H1 (cell line): ENCODE measurements around the gene TMEM54. TPM values are rescaled to one million over a fixed set of nuclear protein-coding genes. Genes with fewer than 3 reads are reported as not detected.

ENCODE experiments used
- CTCF ChIA-PET: fragments of 300-600 bp; sonication (Branson Sonifier 250); formaldehyde crosslinking; loops from one replicate; lab custom pipeline; 2021; ENCODE audit not compliant: partially characterized antibody; lab: Charles Lee
- POLR2A ChIA-PET: fragments of 300-600 bp; sonication (Branson Sonifier 250); formaldehyde crosslinking; loops from one replicate; lab custom pipeline; 2021; ENCODE audit warnings: inconsistent platforms; ENCODE audit not compliant: partially characterized antibody; lab: Charles Lee
- DNase-seq, 2 experiments: peaks; one replicate each; pipeline versions ENCODE4 v3.0.0 to v3.0.0-alpha.2; 2010 to 2022; ENCODE audit warnings: low spot score in 2 of 2, low read depth in 1 of 2, mixed read lengths in 1 of 2
- FAIRE-seq: peaks from 2 replicates; lab custom pipeline; 2011; peaks lifted over from hg19 to GRCh38; lab: Jason Lieb, UNC
- H2AFZ ChIP-seq: 2 replicates; pipeline ENCODE4 v1.8.1; 2012; ENCODE audit warnings: low read length, inconsistent platforms
- H2AK5ac ChIP-seq: 2 replicates; pipeline ENCODE4 v1.6.1; 2013; ENCODE audit warnings: low read depth, low read length
- H2BK120ac ChIP-seq: replicated peaks from 2 replicates; pipeline ENCODE3; 2013; ENCODE audit warnings: low read depth, low read length, inconsistent platforms
- H2BK12ac ChIP-seq: 2 replicates; pipeline ENCODE4 v1.6.1; 2013; ENCODE audit warnings: low read depth, low read length
- H2BK15ac ChIP-seq: 2 replicates; pipeline ENCODE4 v1.6.1; 2013; ENCODE audit warnings: low read length
- H2BK20ac ChIP-seq: 2 replicates; pipeline ENCODE4 v1.6.1; 2013; ENCODE audit warnings: low read length
- H2BK5ac ChIP-seq: 2 replicates; pipeline ENCODE4 v1.6.1; 2013; ENCODE audit warnings: low read depth, low read length
- H3K14ac ChIP-seq: 2 replicates; pipeline ENCODE4 v1.6.1; 2013; ENCODE audit warnings: inconsistent platforms; ENCODE audit not compliant: insufficient read length
- H3K18ac ChIP-seq: 2 replicates; pipeline ENCODE4 v1.6.1; 2013; ENCODE audit warnings: low read length; ENCODE audit errors: extremely low read depth
- H3K23ac ChIP-seq: 2 replicates; pipeline ENCODE4 v1.6.1; 2013; ENCODE audit warnings: inconsistent platforms; ENCODE audit not compliant: insufficient read length
- H3K23me2 ChIP-seq: 2 replicates; pipeline ENCODE4 v1.6.1; 2013; ENCODE audit warnings: low read depth, low read length
- H3K27ac ChIP-seq: 2 replicates; pipeline ENCODE4 v1.6.1; 2011; ENCODE audit warnings: low read depth, low read length, inconsistent platforms
- H3K27me3 ChIP-seq, 4 experiments: replicated peaks in 1 of 4; 1 replicate in 1 of 4; 2 replicates in 3 of 4; pipeline versions ENCODE4 v1.6.1 to v1.8.1; 2011 to 2013; ENCODE audit warnings: low read length in 3 of 4, mild to moderate bottlenecking in 3 of 4, inconsistent platforms in 2 of 4, mixed read lengths in 2 of 4, moderate library complexity in 1 of 4; ENCODE audit not compliant: control insufficient read depth in 3 of 4, insufficient read depth in 3 of 4; ENCODE audit errors: extremely low read depth in 1 of 4
- H3K36me3 ChIP-seq, 4 experiments: 2 replicates each; pipeline versions ENCODE4 v1.6.1 to v1.8.1; 2011 to 2013; ENCODE audit warnings: mild to moderate bottlenecking in 4 of 4, low read length in 3 of 4, moderate library complexity in 2 of 4, control low read depth in 1 of 4, inconsistent platforms in 1 of 4; ENCODE audit not compliant: insufficient read depth in 4 of 4, control insufficient read depth in 2 of 4
- H3K4ac ChIP-seq: replicated peaks from 2 replicates; pipeline ENCODE3; 2013; ENCODE audit warnings: low read length, low read depth, mixed read lengths, inconsistent platforms; ENCODE audit not compliant: insufficient read length
- H3K4me1 ChIP-seq, 4 experiments: replicated peaks in 1 of 4; 1 replicate in 1 of 4; 2 replicates in 3 of 4; pipeline versions ENCODE4 v1.6.1 to v1.8.1; 2011 to 2013; ENCODE audit warnings: low read length in 3 of 4, inconsistent platforms in 2 of 4, mixed read lengths in 1 of 4; ENCODE audit not compliant: insufficient read depth in 4 of 4, control insufficient read depth in 3 of 4
- H3K4me2 ChIP-seq, 2 experiments: 2 replicates each; pipeline versions ENCODE4 v1.6.1 to v1.8.1; 2011 to 2013; ENCODE audit warnings: low read depth in 2 of 2, low read length in 2 of 2, control low read depth in 1 of 2, inconsistent platforms in 1 of 2, mild to moderate bottlenecking in 1 of 2; ENCODE audit not compliant: insufficient read depth in 1 of 2
- H3K4me3 ChIP-seq, 4 experiments: fragments of 200-600, 300-600 bp in 1 of 4; sonication (generic), shearing (Covaris generic), sonication (Bioruptor Twin) in 1 of 4; 2 replicates each; pipeline versions ENCODE4 v1.5.1 to v1.8.1; 2011 to 2016; ENCODE audit warnings: low read length in 4 of 4, low read depth in 3 of 4, control low read depth in 2 of 4, inconsistent platforms in 2 of 4, mild to moderate bottlenecking in 2 of 4, mixed read lengths in 1 of 4, moderate library complexity in 1 of 4; ENCODE audit not compliant: insufficient read depth in 2 of 4; ENCODE audit errors: extremely low read depth in 1 of 4
- H3K56ac ChIP-seq: replicated peaks from 2 replicates; pipeline ENCODE3; 2013; ENCODE audit warnings: low read depth, mild to moderate bottlenecking, mixed read lengths, low read length, inconsistent platforms; ENCODE audit not compliant: insufficient read length
- H3K79me1 ChIP-seq: 2 replicates; pipeline ENCODE4 v1.6.1; 2013; ENCODE audit warnings: low read depth, low read length, control low read depth
- H3K79me2 ChIP-seq, 2 experiments: 2 replicates each; pipeline versions ENCODE4 v1.6.1 to v1.8.1; 2012 to 2013; ENCODE audit warnings: low read length in 2 of 2, mild to moderate bottlenecking in 2 of 2, inconsistent platforms in 1 of 2; ENCODE audit not compliant: insufficient read depth in 2 of 2, control insufficient read depth in 1 of 2
- H3K9ac ChIP-seq, 4 experiments: replicated peaks in 1 of 4; 1 replicate in 1 of 4; 2 replicates in 3 of 4; pipeline versions ENCODE4 v1.6.1 to v1.8.1; 2011 to 2013; ENCODE audit warnings: low read depth in 3 of 4, low read length in 3 of 4, control low read depth in 2 of 4, mild to moderate bottlenecking in 2 of 4, moderate library complexity in 2 of 4, inconsistent platforms in 1 of 4; ENCODE audit errors: extremely low read depth in 1 of 4
- H3K9me3 ChIP-seq, 2 experiments: 2 replicates each; pipeline versions ENCODE4 v1.6.1 to v1.8.1; 2012 to 2013; ENCODE audit warnings: mild to moderate bottlenecking in 2 of 2, moderate library complexity in 2 of 2, control low read depth in 1 of 2, inconsistent platforms in 1 of 2, low read depth in 1 of 2, low read length in 1 of 2, mixed read lengths in 1 of 2; ENCODE audit not compliant: insufficient read depth in 2 of 2
- H4K20me1 ChIP-seq, 2 experiments: replicated peaks in 1 of 2; 2 replicates each; pipeline versions ENCODE3 to v1.8.1; 2011 to 2013; ENCODE audit warnings: inconsistent platforms in 2 of 2, low read length in 2 of 2, mild to moderate bottlenecking in 1 of 2; ENCODE audit not compliant: insufficient read depth in 2 of 2, control insufficient read depth in 1 of 2
- H4K5ac ChIP-seq: 2 replicates; pipeline ENCODE4 v1.6.1; 2013; ENCODE audit warnings: low read length, low read depth, mixed read lengths, inconsistent platforms; ENCODE audit not compliant: insufficient read length
- H4K8ac ChIP-seq: 2 replicates; pipeline ENCODE4 v1.8.0; 2013; ENCODE audit warnings: mild to moderate bottlenecking, moderate library complexity, low read length, inconsistent platforms; ENCODE audit not compliant: insufficient read depth; ENCODE audit errors: extremely low read depth
- H4K91ac ChIP-seq: replicated peaks from 2 replicates; pipeline ENCODE3; 2013; ENCODE audit warnings: low read length, mixed read lengths, inconsistent platforms; ENCODE audit not compliant: insufficient read length
- CHD1 ChIP-seq: IDR thresholded peaks from 2 replicates; pipeline ENCODE4 v1.6.1; 2012; ENCODE audit warnings: low read depth, low read length, improper control_type of control experiment
- JUN ChIP-seq: IDR thresholded peaks from 2 replicates; pipeline ENCODE4 v1.6.1; 2011; ENCODE audit warnings: low read depth, mild to moderate bottlenecking, improper control_type of control experiment, low read length
- RBBP5 ChIP-seq: IDR thresholded peaks from 2 replicates; pipeline ENCODE4 v1.7.1; 2012; ENCODE audit warnings: low read depth, mild to moderate bottlenecking, inconsistent platforms, low read length, moderate library complexity, borderline replicate concordance
- WGBS, 2 experiments: shearing (Covaris generic) in 1 of 2; methylation state at CpG; one replicate each; pipeline versions ENCODE4 v1.1.6 to v1.1.7; 2013 to 2015; ENCODE audit warnings: low lambda C conversion rate in 2 of 2, mixed read lengths in 2 of 2, inconsistent platforms in 1 of 2, low coverage in 1 of 2, missing lambda C conversion rate in 1 of 2; ENCODE audit not compliant: insufficient replicate concordance in 2 of 2, insufficient coverage in 1 of 2, insufficient read length in 1 of 2; ENCODE audit errors: extremely low coverage in 1 of 2, missing lambda C conversion rate in 1 of 2; 5-methylcytosine and 5-hydroxymethylcytosine counted together
- polyA plus RNA-seq, 7 experiments: library from polyadenylated mRNA; depleted of rRNA in 3 of 7; stranded (reverse) in 5 of 7; unstranded in 2 of 7; fragments of >200 nt in 5 of 7; fragments of 200-250 nt in 2 of 7; gene quantifications; 1 replicate in 5 of 7; 2 replicates in 1 of 7; 4 replicates in 1 of 7; pipeline versions ENCODE4 v1.2.1 to v1.2.3, GENCODE V29; 2011 to 2013; ENCODE audit warnings: missing spikeins in 2 of 7, mixed read lengths in 2 of 7
- total RNA-seq: library from RNA; stranded (reverse); fragmentation: NEBNext Ultra II Directional; extraction: Animal tissue kit (Norgen Biotek cat#: 25700); gene quantifications from 2 replicates; pipeline ENCODE4 v1.2.1, GENCODE V29; 2021

The TMEM54 gene
- total and polyA plus RNA-seq, 2 of the 8 experiments (the other 6 are each of a cell fraction or from before 2014, with no cell fraction given): 9.5 to 58.7 TPM

DNA sequence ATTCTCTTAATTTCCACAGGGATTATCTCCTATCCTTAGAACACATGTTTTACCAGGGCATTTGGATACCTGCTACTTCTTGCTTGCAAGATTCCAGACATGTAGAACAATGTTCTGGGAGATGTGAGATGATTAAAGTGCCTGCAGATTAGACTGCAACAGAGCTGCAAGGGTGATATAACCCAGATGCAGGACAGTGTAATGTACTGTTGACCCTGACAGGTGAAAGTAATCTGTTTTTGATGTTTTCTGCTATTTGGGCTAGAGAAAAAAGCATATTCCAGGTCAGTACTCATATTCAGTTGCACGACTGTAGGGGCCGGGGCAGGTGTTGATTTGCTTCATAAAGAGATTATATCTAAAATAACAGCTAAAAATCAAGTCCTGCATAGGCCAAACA lies 27.1 kb upstream of the TMEM54 start:
- H3K14ac ChIP-seq: no peak overlapping the region
- H2BK20ac ChIP-seq: no peak overlapping the region
- no peak overlapping the region for H3K4ac ChIP-seq
- CTCF ChIA-PET: interaction anchor here (1.1 to 7.4 kb wide), 7 partner anchors 12 to 167 kb away, joined by 3 to 73 read pairs (median 4); no protein-coding TSS in a partner anchor
- no peak for DNase-seq
- FAIRE-seq: no peak
- no peak overlapping the region for H2BK120ac ChIP-seq
- no peaks in the 10 kb centered on the region for H3K79me1 ChIP-seq
- H3K4me3 ChIP-seq: no peak overlapping the region
- H4K20me1 ChIP-seq: peaks cover 0 to 2% of the 10 kb centered on the region in 2 experiments
- H2BK15ac ChIP-seq: no peak overlapping the region
- H3K4me2 ChIP-seq: no peak overlapping the region
- H3K23me2 ChIP-seq: peaks cover 11% of the 10 kb centered on the region; the same call in 1 of the 2 replicates
- no peaks in the 10 kb centered on the region for H3K79me2 ChIP-seq
- no peak overlapping the region for H4K5ac ChIP-seq
- H2BK12ac ChIP-seq: no peak overlapping the region
- H2BK5ac ChIP-seq: no peak overlapping the region
- H3K23ac ChIP-seq: no peak overlapping the region
- no peaks in the 10 kb centered on the region for H3K36me3 ChIP-seq
- H2AFZ ChIP-seq: no peak overlapping the region
- no peak overlapping the region for H3K9ac ChIP-seq
- H3K27me3 ChIP-seq: peaks cover 12 to 47% (median 43%) of the 10 kb centered on the region in 4 experiments
- no peak overlapping the region for H4K91ac ChIP-seq
- no peak overlapping the region for H3K27ac ChIP-seq
- no peak for TF ChIP-seq RBBP5
- TF ChIP-seq JUN: no peak
- TF ChIP-seq CHD1: no peak
- no peak overlapping the region for H2AK5ac ChIP-seq
- POLR2A ChIA-PET: interaction anchor here (0.6 to 0.7 kb wide), 3 partner anchors 9 to 92 kb away, joined by 3 read pairs; no protein-coding TSS in a partner anchor
- WGBS, 2 experiments: 87% methylated on average over 2 of the region's 2 CpGs; no CpG with 5 or more reads in 1 of the 2 experiments
- no peak overlapping the region for H4K8ac ChIP-seq
- H3K18ac ChIP-seq: no peak overlapping the region
- H3K4me1 ChIP-seq: peaks cover 0 to 4% (median 2%) of the 10 kb centered on the region in 4 experiments; a peak in 5 of 7 replicates
- no peaks in the 10 kb centered on the region for H3K9me3 ChIP-seq
- no peak overlapping the region for H3K56ac ChIP-seq
